Fibroblast of peridontal ligament (primary cell): ENCODE measurements around the gene SUN1.
"Not testable (repeated sequence)": the region's sequence is repeated elsewhere in the genome, so short reads cannot be mapped to it uniquely, and the experiment has no call there.

Experiments
- DNase-seq: peaks from one replicate; pipeline ENCODE4 v3.0.0-alpha.2; 2010; ENCODE audit errors: extremely low read depth

The SUN1 gene

GRCh38 chr7:904847-905246 lies 72.6 kb downstream of the SUN1 start:
- DNase-seq: no peak

GRCh38 chr7:906776-907157 lies 74.5 kb downstream of the SUN1 start:
- DNase-seq: no peak

GRCh38 chr7:907158-907980 lies 75.1 kb downstream of the SUN1 start:
- DNase-seq: no peak

GRCh38 chr7:908159-908581 lies 75.9 kb downstream of the SUN1 start:
- DNase-seq: no peak

GRCh38 chr7:908591-909357 lies 76.5 kb downstream of the SUN1 start:
- DNase-seq: not testable (repeated sequence)

GRCh38 chr7:909358-910329 lies 77.4 kb downstream of the SUN1 start:
- peak; percentile 18 for DNase-seq

- no peak for DNase-seq
These were observed 78.2 kb downstream of the SUN1 start for GRCh38 chr7:910441-910861.

- DNase-seq: no peak
These were observed 78.7 kb downstream of the SUN1 start for GRCh38 chr7:910931-911431.

GRCh38 chr7:911791-912480 lies 79.7 kb downstream of the SUN1 start:
- DNase-seq: no peak

- DNase-seq: no peak
These were observed 81.7 kb downstream of the SUN1 start for GRCh38 chr7:913736-914520.

GRCh38 chr7:914521-915194 lies 82.4 kb downstream of the SUN1 start:
- DNase-seq: no peak

GRCh38 chr7:915291-916218 lies 83.3 kb downstream of the SUN1 start:
- no peak for DNase-seq

GRCh38 chr7:916291-916941 lies 84.1 kb downstream of the SUN1 start:
- DNase-seq: no peak

- DNase-seq: no peak
These were observed 85.2 kb downstream of the SUN1 start for GRCh38 chr7:917255-918117.

GRCh38 chr7:918118-918425 lies 85.8 kb downstream of the SUN1 start:
- DNase-seq: no peak

- no peak for DNase-seq
These were observed 86.3 kb downstream of the SUN1 start for GRCh38 chr7:918441-919113.

GRCh38 chr7:919114-919442 lies 86.8 kb downstream of the SUN1 start:
- no peak for DNase-seq
